HL-60/S4 treated with retinoic acid at 250 ng/mL for 4 days and 3 days (cell line): ENCODE data around the gene TARS2.

Source experiments
- in situ Hi-C: fragments of 300-500 bp; cut with MboI; formaldehyde crosslinking; loops from 2 replicates; pipeline ENCODE4 v1.7.0; 2022; ENCODE audit warnings: low sequenced_read_pairs

The TARS2 gene

GRCh38 chr1:150536836-150537731 is 49.9 kb downstream of the TARS2 start:
- in situ Hi-C loops, result no loop called here

- in situ Hi-C loops, result no loop called here
Measured at GRCh38 chr1:150537732-150538684, 50.8 kb downstream of the TARS2 start.

GRCh38 chr1:150543500-150544143 is 56.4 kb downstream of the TARS2 start:
- in situ Hi-C loops, result no loop called here

GRCh38 chr1:150544204-150544603 is 57.0 kb downstream of the TARS2 start:
- in situ Hi-C loops, result no loop called here

- in situ Hi-C loops, result no loop called here
Measured at GRCh38 chr1:150545486-150546032, 58.3 kb downstream of the TARS2 start.

GRCh38 chr1:150546294-150546937 is 59.2 kb downstream of the TARS2 start:
- in situ Hi-C loops, result no loop called here

GRCh38 chr1:150548324-150548631 is 61.1 kb downstream of the TARS2 start:
- in situ Hi-C loops, result no loop called here

GRCh38 chr1:150548632-150549495 is 61.6 kb downstream of the TARS2 start, which contains the start of gene ADAMTSL4:
TSS of gene ADAMTSL4 (plus strand) at chr1:150549408. CDS start at chr1:150552289, 2,881 bp downstream.
- in situ Hi-C loops, result no loop called here

GRCh38 chr1:150549496-150550221 is 62.4 kb downstream of the TARS2 start:
- in situ Hi-C loops, result loop anchor here (10.0 kb wide), 1 partner anchor 295 kb away; the partner anchor contains the start of gene CA14

GRCh38 chr1:150550222-150551050 is 63.2 kb downstream of the TARS2 start:
- in situ Hi-C loops, result loop anchor here (10.0 kb wide), 1 partner anchor 296 kb away; the partner anchor contains the start of gene CA14

- in situ Hi-C loops, result loop anchor here (10.0 kb wide), 1 partner anchor 296 kb away; the partner anchor contains the start of gene CA14
Measured at GRCh38 chr1:150551051-150551783, 64.0 kb downstream of the TARS2 start.

GRCh38 chr1:150551784-150552127 is 64.5 kb downstream of the TARS2 start:
- in situ Hi-C loops, result loop anchor here (10.0 kb wide), 1 partner anchor 297 kb away; the partner anchor contains the start of gene CA14

GRCh38 chr1:150552128-150552910 is 65.1 kb downstream of the TARS2 start:
- in situ Hi-C loops, result loop anchor here (10.0 kb wide), 1 partner anchor 298 kb away; the partner anchor contains the start of gene CA14

GRCh38 chr1:150552911-150553289 is 65.7 kb downstream of the TARS2 start:
- in situ Hi-C loops, result loop anchor here (10.0 kb wide), 1 partner anchor 298 kb away; the partner anchor contains the start of gene CA14

- in situ Hi-C loops, result loop anchor here (10.0 kb wide), 1 partner anchor 299 kb away; the partner anchor contains the start of gene CA14
Measured at GRCh38 chr1:150553392-150554085, 66.3 kb downstream of the TARS2 start.
